ENCODE data around the gene FRZB. TPM values are rescaled to one million over a fixed set of nuclear protein-coding genes. Genes with fewer than 3 reads are reported as not detected.

Gene FRZB
- total and polyA plus RNA-seq, 9 of the 15 experiments (the other 6 are each of a cell fraction or from before 2014, with no cell fraction given): 0.01 to 0.05 (median 0.03) TPM; not detected in 6

DNA sequence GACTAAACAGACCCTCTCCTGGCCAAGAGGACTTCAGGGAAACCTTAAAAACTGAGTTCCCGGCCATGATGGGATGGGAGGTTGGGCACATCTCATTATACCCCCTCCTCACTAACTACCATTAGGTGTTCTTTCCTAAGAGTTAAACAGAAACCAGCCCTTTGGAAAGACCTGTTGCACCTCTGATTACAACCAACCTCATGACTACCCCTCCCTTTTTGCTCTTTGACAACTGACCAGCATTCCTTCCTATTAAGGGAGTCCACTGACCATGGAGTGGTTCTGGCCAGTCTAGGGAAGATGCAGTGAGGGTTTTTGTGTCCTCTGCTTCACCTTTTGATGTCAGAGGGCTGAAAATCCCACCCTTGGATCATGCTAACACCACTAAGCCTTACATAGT lies 44.5 kb upstream of the FRZB start (continued):
- TF ChIP-seq, protein P1, sequence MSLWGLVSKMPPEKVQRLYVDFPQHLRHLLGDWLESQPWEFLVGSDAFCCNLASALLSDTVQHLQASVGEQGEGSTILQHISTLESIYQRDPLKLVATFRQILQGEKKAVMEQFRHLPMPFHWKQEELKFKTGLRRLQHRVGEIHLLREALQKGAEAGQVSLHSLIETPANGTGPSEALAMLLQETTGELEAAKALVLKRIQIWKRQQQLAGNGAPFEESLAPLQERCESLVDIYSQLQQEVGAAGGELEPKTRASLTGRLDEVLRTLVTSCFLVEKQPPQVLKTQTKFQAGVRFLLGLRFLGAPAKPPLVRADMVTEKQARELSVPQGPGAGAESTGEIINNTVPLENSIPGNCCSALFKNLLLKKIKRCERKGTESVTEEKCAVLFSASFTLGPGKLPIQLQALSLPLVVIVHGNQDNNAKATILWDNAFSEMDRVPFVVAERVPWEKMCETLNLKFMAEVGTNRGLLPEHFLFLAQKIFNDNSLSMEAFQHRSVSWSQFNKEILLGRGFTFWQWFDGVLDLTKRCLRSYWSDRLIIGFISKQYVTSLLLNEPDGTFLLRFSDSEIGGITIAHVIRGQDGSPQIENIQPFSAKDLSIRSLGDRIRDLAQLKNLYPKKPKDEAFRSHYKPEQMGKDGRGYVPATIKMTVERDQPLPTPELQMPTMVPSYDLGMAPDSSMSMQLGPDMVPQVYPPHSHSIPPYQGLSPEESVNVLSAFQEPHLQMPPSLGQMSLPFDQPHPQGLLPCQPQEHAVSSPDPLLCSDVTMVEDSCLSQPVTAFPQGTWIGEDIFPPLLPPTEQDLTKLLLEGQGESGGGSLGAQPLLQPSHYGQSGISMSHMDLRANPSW (CRISPR knock-in tag; IDR thresholded peaks at IDR 0.05): no peak
- TF ChIP-seq CREB1 (IDR thresholded peaks at IDR 0.05): no peak
- no peak for TF ChIP-seq CREB1 (CRISPR knock-in tag; IDR thresholded peaks at IDR 0.05)
- no peak for TF ChIP-seq ILK (tag; IDR thresholded peaks at IDR 0.05; ENCODE audit: borderline replicate concordance, low read depth)
- TF ChIP-seq, protein P2, sequence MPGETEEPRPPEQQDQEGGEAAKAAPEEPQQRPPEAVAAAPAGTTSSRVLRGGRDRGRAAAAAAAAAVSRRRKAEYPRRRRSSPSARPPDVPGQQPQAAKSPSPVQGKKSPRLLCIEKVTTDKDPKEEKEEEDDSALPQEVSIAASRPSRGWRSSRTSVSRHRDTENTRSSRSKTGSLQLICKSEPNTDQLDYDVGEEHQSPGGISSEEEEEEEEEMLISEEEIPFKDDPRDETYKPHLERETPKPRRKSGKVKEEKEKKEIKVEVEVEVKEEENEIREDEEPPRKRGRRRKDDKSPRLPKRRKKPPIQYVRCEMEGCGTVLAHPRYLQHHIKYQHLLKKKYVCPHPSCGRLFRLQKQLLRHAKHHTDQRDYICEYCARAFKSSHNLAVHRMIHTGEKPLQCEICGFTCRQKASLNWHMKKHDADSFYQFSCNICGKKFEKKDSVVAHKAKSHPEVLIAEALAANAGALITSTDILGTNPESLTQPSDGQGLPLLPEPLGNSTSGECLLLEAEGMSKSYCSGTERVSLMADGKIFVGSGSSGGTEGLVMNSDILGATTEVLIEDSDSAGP (CRISPR knock-in tag; IDR thresholded peaks at IDR 0.05): no peak
- TF ChIP-seq ZNF140 (CRISPR knock-in tag; IDR thresholded peaks at IDR 0.05): no peak
- no peak for TF ChIP-seq ZC3H11A (IDR thresholded peaks at IDR 0.05; ENCODE audit: low read depth, low read length)
- TF ChIP-seq, protein P3, sequence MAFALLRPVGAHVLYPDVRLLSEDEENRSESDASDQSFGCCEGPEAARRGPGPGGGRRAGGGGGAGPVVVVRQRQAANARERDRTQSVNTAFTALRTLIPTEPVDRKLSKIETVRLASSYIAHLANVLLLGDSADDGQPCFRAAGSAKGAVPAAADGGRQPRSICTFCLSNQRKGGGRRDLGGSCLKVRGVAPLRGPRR (CRISPR knock-in tag; IDR thresholded peaks at IDR 0.05): no peak
- TF ChIP-seq, protein P4, sequence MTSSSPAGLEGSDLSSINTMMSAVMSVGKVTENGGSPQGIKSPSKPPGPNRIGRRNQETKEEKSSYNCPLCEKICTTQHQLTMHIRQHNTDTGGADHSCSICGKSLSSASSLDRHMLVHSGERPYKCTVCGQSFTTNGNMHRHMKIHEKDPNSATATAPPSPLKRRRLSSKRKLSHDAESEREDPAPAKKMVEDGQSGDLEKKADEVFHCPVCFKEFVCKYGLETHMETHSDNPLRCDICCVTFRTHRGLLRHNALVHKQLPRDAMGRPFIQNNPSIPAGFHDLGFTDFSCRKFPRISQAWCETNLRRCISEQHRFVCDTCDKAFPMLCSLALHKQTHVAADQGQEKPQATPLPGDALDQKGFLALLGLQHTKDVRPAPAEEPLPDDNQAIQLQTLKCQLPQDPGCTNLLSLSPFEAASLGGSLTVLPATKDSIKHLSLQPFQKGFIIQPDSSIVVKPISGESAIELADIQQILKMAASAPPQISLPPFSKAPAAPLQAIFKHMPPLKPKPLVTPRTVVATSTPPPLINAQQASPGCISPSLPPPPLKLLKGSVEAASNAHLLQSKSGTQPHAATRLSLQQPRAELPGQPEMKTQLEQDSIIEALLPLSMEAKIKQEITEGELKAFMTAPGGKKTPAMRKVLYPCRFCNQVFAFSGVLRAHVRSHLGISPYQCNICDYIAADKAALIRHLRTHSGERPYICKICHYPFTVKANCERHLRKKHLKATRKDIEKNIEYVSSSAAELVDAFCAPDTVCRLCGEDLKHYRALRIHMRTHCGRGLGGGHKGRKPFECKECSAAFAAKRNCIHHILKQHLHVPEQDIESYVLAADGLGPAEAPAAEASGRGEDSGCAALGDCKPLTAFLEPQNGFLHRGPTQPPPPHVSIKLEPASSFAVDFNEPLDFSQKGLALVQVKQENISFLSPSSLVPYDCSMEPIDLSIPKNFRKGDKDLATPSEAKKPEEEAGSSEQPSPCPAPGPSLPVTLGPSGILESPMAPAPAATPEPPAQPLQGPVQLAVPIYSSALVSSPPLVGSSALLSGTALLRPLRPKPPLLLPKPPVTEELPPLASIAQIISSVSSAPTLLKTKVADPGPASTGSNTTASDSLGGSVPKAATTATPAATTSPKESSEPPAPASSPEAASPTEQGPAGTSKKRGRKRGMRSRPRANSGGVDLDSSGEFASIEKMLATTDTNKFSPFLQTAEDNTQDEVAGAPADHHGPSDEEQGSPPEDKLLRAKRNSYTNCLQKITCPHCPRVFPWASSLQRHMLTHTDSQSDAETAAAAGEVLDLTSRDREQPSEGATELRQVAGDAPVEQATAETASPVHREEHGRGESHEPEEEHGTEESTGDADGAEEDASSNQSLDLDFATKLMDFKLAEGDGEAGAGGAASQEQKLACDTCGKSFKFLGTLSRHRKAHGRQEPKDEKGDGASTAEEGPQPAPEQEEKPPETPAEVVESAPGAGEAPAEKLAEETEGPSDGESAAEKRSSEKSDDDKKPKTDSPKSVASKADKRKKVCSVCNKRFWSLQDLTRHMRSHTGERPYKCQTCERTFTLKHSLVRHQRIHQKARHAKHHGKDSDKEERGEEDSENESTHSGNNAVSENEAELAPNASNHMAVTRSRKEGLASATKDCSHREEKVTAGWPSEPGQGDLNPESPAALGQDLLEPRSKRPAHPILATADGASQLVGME (CRISPR knock-in tag; IDR thresholded peaks at IDR 0.05): no peak
- TF ChIP-seq ZNF408 (CRISPR knock-in tag; IDR thresholded peaks at IDR 0.05; ENCODE audit: low read depth): no peak

Data from K562 (cell line).